PC-9 (cell line): ENCODE data around the gene GPR4. TPM values are rescaled to one million over a fixed set of nuclear protein-coding genes. Genes with fewer than 3 reads are reported as not detected.

ENCODE experiments used
- BruUV-seq: library from RNA; stranded (reverse); fragments of 400-500 nt; replicated peaks from 2 replicates; lab custom pipeline; 2021; lab: Mats Ljungman, UMichigan
- CTCF ChIA-PET: fragments of 300-600 bp; sonication (Branson Sonifier 250); formaldehyde crosslinking; loops from one replicate; lab custom pipeline; 2022; ENCODE audit warnings: antibody characterized with exemption; lab: Charles Lee
- POLR2A ChIA-PET: fragments of 300-600 bp; sonication (Branson Sonifier 250); formaldehyde crosslinking; loops from one replicate; lab custom pipeline; 2022; ENCODE audit warnings: antibody characterized with exemption; ENCODE audit not compliant: unreplicated experiment; lab: Charles Lee
- DNase-seq, 2 experiments: peaks; one replicate each; pipeline versions ENCODE4 v3.0.0 to v3.0.0-alpha.2; 2015 to 2022; ENCODE audit warnings: mixed read lengths in 1 of 2
- H2AFZ ChIP-seq: fragments of 200-600 bp; sonication (generic); 2 replicates; pipeline ENCODE4 v1.8.1; 2017; ENCODE audit warnings: antibody characterized with exemption
- H3F3A ChIP-seq: fragments of 200-600 bp; sonication (generic); 2 replicates; pipeline ENCODE4 v1.8.1; 2017; ENCODE audit warnings: antibody characterized with exemption, mild to moderate bottlenecking, low read depth; ENCODE audit not compliant: insufficient read depth
- H3K27ac ChIP-seq: fragments of 200-600 bp; sonication (generic); 2 replicates; pipeline ENCODE4 v1.6.1; 2016; ENCODE audit warnings: mixed run types
- H3K27me3 ChIP-seq: fragments of 200-600 bp; sonication (generic); 2 replicates; pipeline ENCODE4 v1.6.1; 2016; ENCODE audit warnings: low read depth, mixed run types; ENCODE audit not compliant: insufficient read depth
- H3K36me3 ChIP-seq: fragments of 200-600 bp; sonication (generic); 2 replicates; pipeline ENCODE4 v1.6.1; 2016; ENCODE audit warnings: low read depth, mixed run types
- H3K4me1 ChIP-seq: fragments of 200-600 bp; sonication (generic); replicated peaks from 2 replicates; pipeline ENCODE4 v1.6.1; 2016; ENCODE audit warnings: mixed run types; ENCODE audit not compliant: insufficient read depth
- H3K4me2 ChIP-seq: fragments of 200-600 bp; sonication (generic); 2 replicates; pipeline ENCODE4 v1.6.1; 2017; ENCODE audit warnings: mixed run types
- H3K4me3 ChIP-seq: fragments of 200-600 bp; sonication (generic); 2 replicates; pipeline ENCODE4 v1.6.1; 2016; ENCODE audit warnings: mixed run types
- H3K79me2 ChIP-seq: fragments of 200-600 bp; sonication (generic); 2 replicates; pipeline ENCODE4 v1.6.1; 2017; ENCODE audit warnings: low read depth, mixed run types
- H3K9me2 ChIP-seq: fragments of 200-600 bp; sonication (generic); 2 replicates; pipeline ENCODE4 v1.8.1; 2017; ENCODE audit warnings: mild to moderate bottlenecking; ENCODE audit not compliant: insufficient read depth
- H3K9me3 ChIP-seq: fragments of 200-600 bp; sonication (generic); 2 replicates; pipeline ENCODE4 v1.8.1; 2016; ENCODE audit warnings: low read depth; ENCODE audit not compliant: insufficient read depth
- H4K20me1 ChIP-seq: fragments of 200-600 bp; sonication (generic); 2 replicates; pipeline ENCODE4 v1.8.1; 2017; ENCODE audit not compliant: insufficient read depth
- CTCF ChIP-seq: fragments of 200-600 bp; sonication (generic); conservative IDR thresholded peaks from 2 replicates; pipeline ENCODE4 v1.6.1; 2017; ENCODE audit warnings: mixed run types, antibody characterized with exemption, mild to moderate bottlenecking, moderate library complexity
- EZH2 ChIP-seq: fragments of 200-600 bp; sonication (generic); IDR thresholded peaks from 2 replicates; pipeline ENCODE4 v1.8.0; 2017; ENCODE audit warnings: antibody characterized with exemption, low read depth
- intact Hi-C: fragments of 100-400 bp; cut with micrococcal nuclease; formaldehyde crosslinking; loops from one replicate; pipeline ENCODE4 v1.10.0; 2022; ENCODE audit not compliant: unreplicated experiment
- total RNA-seq: library from RNA; stranded (reverse); gene quantifications from 2 replicates; pipeline ENCODE4 v1.2.3, GENCODE V29; 2021

Gene GPR4
- total RNA-seq, 1 experiment from 2014 or later, result not detected

- Histone ChIP-seq H3K36me3 (no peaks in the 10 kb centered on the region), H3K9me3 (no peaks in the 10 kb centered on the region), H3K79me2 (no peaks in the 10 kb centered on the region; the same call in 1 of the 2 replicates), H3K27ac (peak overlapping the region; percentile 88), H3K9me2 (no peaks in the 10 kb centered on the region), H3K4me2 (peak overlapping the region; percentile 87), H3K4me1 (peaks cover 38% of the 10 kb centered on the region), H4K20me1 (no peaks in the 10 kb centered on the region), H2AFZ (peak overlapping the region; percentile 81), H3K27me3 (no peaks in the 10 kb centered on the region), H3F3A (peaks cover 65% of the 10 kb centered on the region), H3K4me3 (peak overlapping the region; percentile 57; the same call in 1 of the 2 replicates)
- ChIA-PET POLR2A (interaction anchor here (0.6 to 1.0 kb wide), 6 partner anchors 10 to 132 kb away, joined by 3 to 23 read pairs (median 9); no protein-coding TSS in a partner anchor), CTCF (interaction anchor here (0.5 to 2.9 kb wide), 10 partner anchors 10 to 457 kb away, joined by 3 to 20 read pairs (median 7); partner anchors contain the start of genes QPCTL and SNRPD2)
- no peak for DNase-seq
- intact Hi-C loops, result loop anchor here (5.0 kb wide), 1 partner anchor 134 kb away; the partner anchor contains the start of gene VASP
- no TSS peak for BruUV-seq
- TF ChIP-seq CTCF (no peak), EZH2 (no peak)
These were observed 38.8 kb upstream of the GPR4 start for GRCh38 chr19:45640849-45641273.

GRCh38 chr19:45638930-45639729 lies 37.1 kb upstream of the GPR4 start, which contains the start of gene EML2:
Gene EML2, minus strand, starts transcription at chr19:45639397. Its CDS starts 21 bp downstream, at chr19:45639376.
- peak in 1 of 2 experiments; percentile 42 for DNase-seq
- Histone ChIP-seq H3K27ac (peak within 1 kb of the TSS; percentile 88; the same call in 1 of the 2 replicates), H2AFZ (peak within 1 kb of the TSS; percentile 94), H4K20me1 (no peaks in the 10 kb centered on the region), H3K9me2 (no peaks in the 10 kb centered on the region), H3K4me2 (peak within 1 kb of the TSS; percentile 86), H3K4me3 (peak within 1 kb of the TSS; percentile 77), H3K79me2 (no peaks in the 10 kb centered on the region; the same call in 1 of the 2 replicates), H3K4me1 (peaks cover 38% of the 10 kb centered on the region), H3K27me3 (no peaks in the 10 kb centered on the region), H3F3A (peaks cover 57% of the 10 kb centered on the region), H3K9me3 (no peaks in the 10 kb centered on the region), H3K36me3 (no peaks in the 10 kb centered on the region)
- intact Hi-C loops, result no loop called here
- TF ChIP-seq CTCF (no peak; the same call in 1 of the 2 replicates), EZH2 (no peak)
- BruUV-seq, result TSS peak; percentile 49
- ChIA-PET POLR2A (no interaction called here), CTCF (interaction anchor here (0.6 kb wide), 3 partner anchors 26 to 113 kb away, joined by 3 to 12 read pairs (median 3); no protein-coding TSS in a partner anchor)

DNA sequence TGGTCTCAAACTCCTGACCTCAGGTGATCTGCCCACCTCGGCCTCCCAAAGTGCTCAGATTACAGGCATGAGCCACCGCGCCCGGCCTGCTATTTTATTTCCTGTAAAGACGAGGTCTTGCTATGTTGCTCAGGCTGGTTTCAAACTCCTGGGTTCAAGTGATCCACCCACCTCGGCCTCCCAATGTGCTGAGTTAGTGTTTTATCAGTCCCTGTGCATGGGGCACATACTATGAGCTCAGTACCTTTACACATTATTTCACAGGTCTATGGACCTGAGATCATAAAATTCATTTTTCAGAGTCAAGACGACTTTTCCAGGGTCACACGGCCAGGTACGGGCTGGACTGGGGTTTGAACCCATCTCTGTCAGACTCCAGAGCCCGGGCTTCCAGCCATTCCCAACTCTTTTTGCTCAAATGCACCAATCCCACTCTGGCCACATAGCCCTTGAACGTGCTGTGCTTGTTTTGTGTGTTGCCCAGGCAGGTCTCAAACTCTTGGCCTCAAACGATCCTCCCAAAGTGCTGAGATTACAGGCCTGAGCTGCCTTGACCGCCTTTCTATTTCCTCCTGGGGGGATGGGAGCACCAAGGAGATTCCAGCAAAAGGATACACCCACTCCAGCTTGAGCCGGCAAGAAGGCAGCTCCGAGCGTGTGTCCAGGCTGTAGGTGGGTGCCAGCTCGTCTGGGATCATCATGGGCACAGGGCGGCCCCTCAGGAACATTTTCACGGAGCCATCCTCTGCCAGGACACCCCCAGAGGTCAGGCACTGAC lies 36.1 kb upstream of the GPR4 start:
- no peaks in the 10 kb centered on the region for H3K9me2 ChIP-seq
- peak overlapping the region; percentile 77; the same call in 1 of the 2 replicates for H3K4me3 ChIP-seq
- H3K27me3 ChIP-seq, result no peaks in the 10 kb centered on the region
- TF ChIP-seq EZH2 (no peak), CTCF (no peak)
- H3K9me3 ChIP-seq, result no peaks in the 10 kb centered on the region
- H2AFZ ChIP-seq, result no peak overlapping the region
- POLR2A ChIA-PET, result interaction anchor here (0.5 kb wide), 1 partner anchor 9 kb away, joined by 4 read pairs; no protein-coding TSS in a partner anchor
- CTCF ChIA-PET, result interaction anchor here (0.5 kb wide), 1 partner anchor 7 kb away, joined by 12 read pairs; no protein-coding TSS in a partner anchor
- no peak overlapping the region for H3K27ac ChIP-seq
- no TSS peak for BruUV-seq
- peaks cover 55% of the 10 kb centered on the region for H3F3A ChIP-seq
- H3K4me2 ChIP-seq, result peak overlapping the region; percentile 86
- intact Hi-C loops, result no loop called here
- no peaks in the 10 kb centered on the region for H3K36me3 ChIP-seq
- no peaks in the 10 kb centered on the region; the same call in 1 of the 2 replicates for H3K79me2 ChIP-seq
- peak in 1 of 2 experiments; percentile 44 for DNase-seq
- no peaks in the 10 kb centered on the region for H4K20me1 ChIP-seq
- H3K4me1 ChIP-seq, result peaks cover 39% of the 10 kb centered on the region
